ENCODE data around the gene IRGM.

DNA sequence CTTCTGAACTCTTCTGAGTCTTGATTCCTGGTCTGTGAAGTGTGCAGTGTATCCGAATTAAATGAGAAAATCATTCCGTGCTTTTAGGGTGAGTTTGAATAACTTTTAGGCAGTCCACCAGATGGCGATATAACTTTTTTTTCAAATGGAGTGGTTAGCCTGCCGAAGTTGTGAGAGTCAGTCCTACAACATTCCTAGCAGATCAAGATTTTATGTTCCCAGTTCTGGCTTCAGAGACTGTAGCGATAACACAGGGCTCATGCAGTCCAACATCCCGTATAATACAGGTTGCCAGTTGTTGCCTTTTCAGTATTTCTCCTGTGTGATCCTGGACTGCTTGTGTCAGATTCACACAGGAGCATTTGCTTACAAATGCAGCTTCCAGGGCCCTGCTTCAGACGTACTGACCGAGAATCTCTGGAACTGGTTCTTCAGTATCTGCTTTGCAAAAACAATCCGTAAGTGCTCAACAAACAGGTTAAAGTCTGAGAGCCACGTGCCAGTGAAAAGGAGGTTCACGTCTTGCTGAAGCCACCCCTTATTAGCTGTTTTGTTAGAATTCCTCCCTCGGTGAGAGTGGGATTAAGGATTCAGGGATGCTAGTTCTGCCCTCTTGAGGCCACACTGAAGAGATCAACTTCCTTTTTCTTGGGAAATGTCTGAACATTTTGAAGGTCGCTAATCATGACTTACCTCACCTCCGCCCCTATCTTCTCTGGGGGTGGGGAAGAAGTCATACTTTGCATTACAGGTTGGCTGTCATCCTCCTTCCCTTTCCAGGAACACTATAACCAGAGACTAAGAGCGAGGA, 45.0 kb upstream of the IRGM start:
- TF ChIP-seq, protein P1, sequence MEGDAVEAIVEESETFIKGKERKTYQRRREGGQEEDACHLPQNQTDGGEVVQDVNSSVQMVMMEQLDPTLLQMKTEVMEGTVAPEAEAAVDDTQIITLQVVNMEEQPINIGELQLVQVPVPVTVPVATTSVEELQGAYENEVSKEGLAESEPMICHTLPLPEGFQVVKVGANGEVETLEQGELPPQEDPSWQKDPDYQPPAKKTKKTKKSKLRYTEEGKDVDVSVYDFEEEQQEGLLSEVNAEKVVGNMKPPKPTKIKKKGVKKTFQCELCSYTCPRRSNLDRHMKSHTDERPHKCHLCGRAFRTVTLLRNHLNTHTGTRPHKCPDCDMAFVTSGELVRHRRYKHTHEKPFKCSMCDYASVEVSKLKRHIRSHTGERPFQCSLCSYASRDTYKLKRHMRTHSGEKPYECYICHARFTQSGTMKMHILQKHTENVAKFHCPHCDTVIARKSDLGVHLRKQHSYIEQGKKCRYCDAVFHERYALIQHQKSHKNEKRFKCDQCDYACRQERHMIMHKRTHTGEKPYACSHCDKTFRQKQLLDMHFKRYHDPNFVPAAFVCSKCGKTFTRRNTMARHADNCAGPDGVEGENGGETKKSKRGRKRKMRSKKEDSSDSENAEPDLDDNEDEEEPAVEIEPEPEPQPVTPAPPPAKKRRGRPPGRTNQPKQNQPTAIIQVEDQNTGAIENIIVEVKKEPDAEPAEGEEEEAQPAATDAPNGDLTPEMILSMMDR (IDR thresholded peaks at IDR 0.05), result peak in 6 of 7 experiments; percentile 42 to 70 (median 60)
- TF ChIP-seq POLR2A (IDR thresholded peaks at IDR 0.05), result no peak

All from body of pancreas (tissue), 4 donors.